ENCODE data around the gene MED6. TPM values are rescaled to one million over a fixed set of nuclear protein-coding genes. Genes with fewer than 3 reads are reported as not detected.

The MED6 gene
- total and polyA plus RNA-seq, 3 experiments from 2014 or later = 41.1 to 63.9 (median 62.3) TPM

GRCh38 chr14:70597731-70598130 lies 2.7 kb downstream of the MED6 start:
- DNase-seq = no peak
- peaks cover 0 to 50% (median 13%) of the 10 kb centered on the region in 3 donors for H3K36me3 Mint-ChIP-seq
- peak overlapping the region in 1 of 8 donors; percentile 64 for H3K27ac Mint-ChIP-seq
- Histone ChIP-seq H3K9me3 (ENCODE audit: low read length) (no peaks in the 10 kb centered on the region), H3K4me1 (ENCODE audit: insufficient read depth, low read length) (peaks cover 19% of the 10 kb centered on the region), H3K4me3 (ENCODE audit: low read length) (no peak overlapping the region), H3K27me3 (ENCODE audit: insufficient read depth, low read length, poor library complexity, severe bottlenecking) (no peaks in the 10 kb centered on the region), H3K27ac (ENCODE audit: low read depth, low read length) (no peak overlapping the region), H3K36me3 (ENCODE audit: insufficient read depth, low read length) (peaks cover 35% of the 10 kb centered on the region)
- ChIA-PET POLR2A (no interaction called here), CTCF (no interaction called here)
- H3K9me3 Mint-ChIP-seq = no peaks in the 10 kb centered on the region
- peaks cover 1 to 6% of the 10 kb centered on the region in 2 donors for H3K27me3 Mint-ChIP-seq
- peak overlapping the region in 4 of 7 donors; percentile 2 to 100 (median 22) for H3K4me3 Mint-ChIP-seq
- H3K4me1 Mint-ChIP-seq = peaks cover 32 to 38% (median 38%) of the 10 kb centered on the region in 3 donors

GRCh38 chr14:70595443-70596185 lies 4.8 kb downstream of the MED6 start:
- no peak overlapping the region for H3K27ac ChIP-seq (ENCODE audit: low read depth, low read length)
- H3K4me1 ChIP-seq (ENCODE audit: insufficient read depth, low read length) = peaks cover 15% of the 10 kb centered on the region
- H3K9me3 Mint-ChIP-seq = no peaks in the 10 kb centered on the region
- no peaks in the 10 kb centered on the region for H3K9me3 ChIP-seq (ENCODE audit: low read length)
- POLR2A ChIA-PET = no interaction called here
- no peak overlapping the region for H3K4me3 ChIP-seq (ENCODE audit: low read length)
- H3K27me3 Mint-ChIP-seq = no peaks in the 10 kb centered on the region
- no peak overlapping the region for H3K27ac Mint-ChIP-seq
- peaks cover 27 to 44% (median 38%) of the 10 kb centered on the region in 3 donors for H3K4me1 Mint-ChIP-seq
- H3K36me3 Mint-ChIP-seq = peaks cover 4 to 70% (median 18%) of the 10 kb centered on the region in 3 donors
- H3K36me3 ChIP-seq (ENCODE audit: insufficient read depth, low read length) = peaks cover 50% of the 10 kb centered on the region
- CTCF ChIA-PET = no interaction called here
- no peak for DNase-seq
- H3K27me3 ChIP-seq (ENCODE audit: insufficient read depth, low read length, poor library complexity, severe bottlenecking) = no peaks in the 10 kb centered on the region
- H3K4me3 Mint-ChIP-seq = no peak overlapping the region

GRCh38 chr14:70594461-70594860 lies 6.0 kb downstream of the MED6 start:
- H3K9me3 ChIP-seq (ENCODE audit: low read length) = no peaks in the 10 kb centered on the region
- no peak for DNase-seq
- peaks cover 9% of the 10 kb centered on the region for H3K4me1 ChIP-seq (ENCODE audit: insufficient read depth, low read length)
- no peaks in the 10 kb centered on the region for H3K27me3 ChIP-seq (ENCODE audit: insufficient read depth, low read length, poor library complexity, severe bottlenecking)
- CTCF ChIA-PET = no interaction called here
- H3K27ac Mint-ChIP-seq = no peak overlapping the region
- H3K9me3 Mint-ChIP-seq = no peaks in the 10 kb centered on the region
- peaks cover 4 to 77% (median 26%) of the 10 kb centered on the region in 3 donors for H3K36me3 Mint-ChIP-seq
- no peak overlapping the region for H3K27ac ChIP-seq (ENCODE audit: low read depth, low read length)
- H3K36me3 ChIP-seq (ENCODE audit: insufficient read depth, low read length) = peaks cover 57% of the 10 kb centered on the region
- H3K4me3 ChIP-seq (ENCODE audit: low read length) = no peak overlapping the region
- H3K4me3 Mint-ChIP-seq = peak overlapping the region in 1 of 7 donors; percentile 5
- no peaks in the 10 kb centered on the region for H3K27me3 Mint-ChIP-seq
- H3K4me1 Mint-ChIP-seq = peaks cover 16 to 37% (median 27%) of the 10 kb centered on the region in 3 donors
- POLR2A ChIA-PET = no interaction called here

- Histone ChIP-seq H3K36me3 (ENCODE audit: insufficient read depth, low read length) (peaks cover 56% of the 10 kb centered on the region), H3K4me3 (ENCODE audit: low read length) (no peak overlapping the region), H3K4me1 (ENCODE audit: insufficient read depth, low read length) (no peaks in the 10 kb centered on the region), H3K27ac (ENCODE audit: low read depth, low read length) (no peak overlapping the region), H3K27me3 (ENCODE audit: insufficient read depth, low read length, poor library complexity, severe bottlenecking) (no peaks in the 10 kb centered on the region), H3K9me3 (ENCODE audit: low read length) (no peaks in the 10 kb centered on the region)
- H3K27me3 Mint-ChIP-seq = no peaks in the 10 kb centered on the region
- H3K27ac Mint-ChIP-seq = peak overlapping the region in 1 of 8 donors; percentile 55
- ChIA-PET CTCF (no interaction called here), POLR2A (no interaction called here)
- no peak for DNase-seq
- H3K36me3 Mint-ChIP-seq = peaks cover 11 to 93% (median 24%) of the 10 kb centered on the region in 3 donors
- no peak overlapping the region for H3K4me3 Mint-ChIP-seq
- no peaks in the 10 kb centered on the region for H3K9me3 Mint-ChIP-seq
- H3K4me1 Mint-ChIP-seq = peaks cover 0 to 6% (median under 1%) of the 10 kb centered on the region in 3 donors
These were observed 15.2 kb downstream of the MED6 start for GRCh38 chr14:70585231-70585630.

GRCh38 chr14:70576891-70577290 lies 23.6 kb downstream of the MED6 start:
- CTCF ChIA-PET = no interaction called here
- no peak overlapping the region for H3K4me3 Mint-ChIP-seq

GRCh38 chr14:70573050-70573449 lies 27.4 kb downstream of the MED6 start:
- Mint-ChIP-seq H3K9me3 (peaks cover 0 to 5% (median 0%) of the 10 kb centered on the region in 5 donors), H3K27me3 (no peaks in the 10 kb centered on the region), H3K36me3 (peaks cover 21 to 74% (median 30%) of the 10 kb centered on the region in 3 donors), H3K4me3 (no peak overlapping the region), H3K4me1 (peaks cover 22 to 35% (median 26%) of the 10 kb centered on the region in 3 donors), H3K27ac (no peak overlapping the region)
- POLR2A ChIA-PET = no interaction called here
- Histone ChIP-seq H3K4me1 (ENCODE audit: insufficient read depth, low read length) (no peaks in the 10 kb centered on the region), H3K36me3 (ENCODE audit: insufficient read depth, low read length) (no peaks in the 10 kb centered on the region), H3K9me3 (ENCODE audit: low read length) (no peaks in the 10 kb centered on the region), H3K27me3 (ENCODE audit: insufficient read depth, low read length, poor library complexity, severe bottlenecking) (no peaks in the 10 kb centered on the region), H3K27ac (ENCODE audit: low read depth, low read length) (no peak overlapping the region), H3K4me3 (ENCODE audit: low read length) (no peak overlapping the region)
- CTCF ChIA-PET = no interaction called here
- DNase-seq = no peak

More at GRCh38 chr14:70576891-70577290, 23.6 kb downstream of the MED6 start:
- Mint-ChIP-seq H3K27me3 (no peaks in the 10 kb centered on the region), H3K4me1 (peaks cover 0 to 5% (median 1%) of the 10 kb centered on the region in 3 donors), H3K27ac (no peak overlapping the region), H3K9me3 (peaks cover 0 to 5% (median 0%) of the 10 kb centered on the region in 5 donors), H3K36me3 (peaks cover 31 to 71% (median 32%) of the 10 kb centered on the region in 3 donors)
- POLR2A ChIA-PET = no interaction called here
- no peak overlapping the region for H3K4me3 ChIP-seq (ENCODE audit: low read length)
- no peaks in the 10 kb centered on the region for H3K4me1 ChIP-seq (ENCODE audit: insufficient read depth, low read length)
- H3K27ac ChIP-seq (ENCODE audit: low read depth, low read length) = no peak overlapping the region
- H3K9me3 ChIP-seq (ENCODE audit: low read length) = no peaks in the 10 kb centered on the region
- H3K27me3 ChIP-seq (ENCODE audit: insufficient read depth, low read length, poor library complexity, severe bottlenecking) = no peaks in the 10 kb centered on the region
- DNase-seq = no peak
- peaks cover 15% of the 10 kb centered on the region for H3K36me3 ChIP-seq (ENCODE audit: insufficient read depth, low read length)

GRCh38 chr14:70571139-70571538 lies 29.3 kb downstream of the MED6 start:
- H3K36me3 Mint-ChIP-seq = peaks cover 27 to 81% (median 37%) of the 10 kb centered on the region in 3 donors
- H3K9me3 ChIP-seq (ENCODE audit: low read length) = no peaks in the 10 kb centered on the region
- no peak overlapping the region for H3K4me3 Mint-ChIP-seq
- no peaks in the 10 kb centered on the region for H3K4me1 ChIP-seq (ENCODE audit: insufficient read depth, low read length)
- peaks cover 0 to 8% (median 0%) of the 10 kb centered on the region in 5 donors for H3K9me3 Mint-ChIP-seq
- CTCF ChIA-PET = no interaction called here
- H3K4me1 Mint-ChIP-seq = peaks cover 22 to 37% (median 29%) of the 10 kb centered on the region in 3 donors
- no peaks in the 10 kb centered on the region for H3K27me3 Mint-ChIP-seq
- H3K27ac Mint-ChIP-seq = no peak overlapping the region
- H3K27ac ChIP-seq (ENCODE audit: low read depth, low read length) = no peak overlapping the region
- H3K36me3 ChIP-seq (ENCODE audit: insufficient read depth, low read length) = no peaks in the 10 kb centered on the region
- H3K4me3 ChIP-seq (ENCODE audit: low read length) = no peak overlapping the region
- POLR2A ChIA-PET = no interaction called here
- no peak for DNase-seq
- H3K27me3 ChIP-seq (ENCODE audit: insufficient read depth, low read length, poor library complexity, severe bottlenecking) = no peaks in the 10 kb centered on the region

- CTCF ChIA-PET = no interaction called here
- no peaks in the 10 kb centered on the region for H3K27me3 ChIP-seq (ENCODE audit: insufficient read depth, low read length, poor library complexity, severe bottlenecking)
- peaks cover 22 to 37% (median 29%) of the 10 kb centered on the region in 3 donors for H3K4me1 Mint-ChIP-seq
These were observed 32.7 kb downstream of the MED6 start for GRCh38 chr14:70567791-70568190.

More at GRCh38 chr14:70567791-70568190, 32.7 kb downstream of the MED6 start:
- Histone ChIP-seq H3K9me3 (ENCODE audit: low read length) (no peaks in the 10 kb centered on the region), H3K27ac (ENCODE audit: low read depth, low read length) (no peak overlapping the region), H3K4me1 (ENCODE audit: insufficient read depth, low read length) (no peaks in the 10 kb centered on the region), H3K36me3 (ENCODE audit: insufficient read depth, low read length) (no peaks in the 10 kb centered on the region), H3K4me3 (ENCODE audit: low read length) (no peak overlapping the region)
- POLR2A ChIA-PET = no interaction called here
- Mint-ChIP-seq H3K27me3 (no peaks in the 10 kb centered on the region), H3K36me3 (peaks cover 44 to 88% (median 49%) of the 10 kb centered on the region in 3 donors), H3K9me3 (peaks cover 3 to 10% (median 6%) of the 10 kb centered on the region in 5 donors), H3K27ac (peak overlapping the region in 1 of 8 donors; percentile 22), H3K4me3 (no peak overlapping the region)
- DNase-seq = no peak
